Stimulated activated CD4-positive, alpha-beta T cell treated with anti-CD3 and anti-CD28 coated beads, Interleukin-4, amount 100 ng/mL, for 4 hours (primary cell): ENCODE data around the gene CSTF3.
A peak's percentile ranks its signal among the peaks of the same experiment; 100 is the strongest.
"Not testable (repeated sequence)": the region's sequence is repeated elsewhere in the genome, so short reads cannot be mapped to it uniquely, and the experiment has no call there.

Source experiments
- DNase-seq, 2 experiments: peaks; one replicate each; pipeline ENCODE4 v3.0.0-alpha.2; 2020

The CSTF3 gene

DNA sequence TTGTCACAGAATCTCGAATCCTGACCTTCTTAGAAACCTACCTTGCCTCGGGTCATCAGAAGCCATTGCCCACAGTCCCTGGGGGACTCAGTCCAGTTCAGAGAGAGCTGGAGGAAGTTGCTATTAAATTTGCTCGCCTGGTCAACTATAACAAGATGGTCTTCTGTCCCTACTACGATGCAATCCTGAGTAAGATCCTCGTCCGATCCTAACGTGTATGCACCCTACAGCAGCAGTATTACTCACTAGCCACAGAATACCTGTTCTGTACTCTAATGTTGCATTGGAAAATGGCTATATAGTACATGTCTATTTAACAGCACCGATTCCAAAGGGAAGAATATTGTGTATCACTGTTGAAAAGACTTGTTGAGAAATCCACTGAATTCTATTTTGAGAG, 88.8 kb downstream of the CSTF3 start:
- DNase-seq = no peak

DNA sequence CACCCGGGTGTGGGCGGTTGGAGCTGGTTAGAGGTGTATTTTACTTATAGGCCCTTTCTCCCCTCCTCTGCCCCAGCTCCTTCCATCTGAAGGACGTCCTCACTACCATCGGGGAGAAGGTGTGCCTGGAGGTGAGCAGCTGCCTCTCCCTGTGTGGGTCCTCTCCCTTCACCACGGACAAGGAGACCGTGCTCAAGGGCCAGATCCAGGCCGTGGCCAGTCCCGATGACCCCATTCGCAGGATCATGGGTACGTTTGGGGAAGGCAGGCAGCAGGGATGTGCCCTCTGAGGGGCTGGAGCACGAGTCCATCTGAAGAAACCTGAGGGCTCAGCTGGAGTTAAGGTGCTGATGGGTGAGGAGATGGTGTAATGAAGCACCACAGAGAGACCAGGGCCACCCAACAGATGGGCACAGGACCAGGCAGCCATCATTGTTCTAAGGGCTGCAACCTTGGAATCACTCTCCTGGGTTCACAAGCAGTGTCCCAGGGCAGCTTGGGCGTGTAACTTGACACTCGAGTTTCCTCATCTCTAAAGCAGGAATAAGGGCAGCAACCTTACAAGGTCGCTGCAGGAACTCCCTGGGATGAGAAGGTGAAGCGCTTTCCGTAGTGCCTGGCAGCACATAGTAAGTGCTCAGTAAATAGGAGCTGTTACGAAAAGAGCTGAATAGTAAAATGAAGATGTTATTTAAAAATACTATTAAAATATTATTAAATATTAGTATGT, 92.5 kb downstream of the CSTF3 start:
- DNase-seq = no peak

DNA sequence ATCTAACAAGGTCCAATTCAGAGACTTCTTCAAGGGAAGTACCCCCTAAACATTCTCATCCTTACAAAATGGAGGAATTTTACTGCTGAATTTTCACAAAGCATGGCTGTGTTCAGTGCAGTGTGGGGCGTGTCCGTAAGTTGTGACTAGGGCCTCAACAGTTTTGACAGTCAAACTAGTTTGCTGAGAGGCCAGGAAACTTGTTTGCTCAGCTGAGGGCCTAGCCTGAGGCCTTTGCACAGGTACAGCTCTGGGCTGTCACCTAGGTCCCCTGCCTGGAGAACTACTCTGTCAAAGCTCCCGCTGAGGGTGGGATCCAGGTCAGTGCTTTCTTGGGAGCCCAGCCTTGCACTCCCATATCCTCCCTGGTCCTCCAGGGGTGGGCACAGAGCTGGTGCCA, 94.0 kb downstream of the CSTF3 start:
- DNase-seq = no peak

DNA sequence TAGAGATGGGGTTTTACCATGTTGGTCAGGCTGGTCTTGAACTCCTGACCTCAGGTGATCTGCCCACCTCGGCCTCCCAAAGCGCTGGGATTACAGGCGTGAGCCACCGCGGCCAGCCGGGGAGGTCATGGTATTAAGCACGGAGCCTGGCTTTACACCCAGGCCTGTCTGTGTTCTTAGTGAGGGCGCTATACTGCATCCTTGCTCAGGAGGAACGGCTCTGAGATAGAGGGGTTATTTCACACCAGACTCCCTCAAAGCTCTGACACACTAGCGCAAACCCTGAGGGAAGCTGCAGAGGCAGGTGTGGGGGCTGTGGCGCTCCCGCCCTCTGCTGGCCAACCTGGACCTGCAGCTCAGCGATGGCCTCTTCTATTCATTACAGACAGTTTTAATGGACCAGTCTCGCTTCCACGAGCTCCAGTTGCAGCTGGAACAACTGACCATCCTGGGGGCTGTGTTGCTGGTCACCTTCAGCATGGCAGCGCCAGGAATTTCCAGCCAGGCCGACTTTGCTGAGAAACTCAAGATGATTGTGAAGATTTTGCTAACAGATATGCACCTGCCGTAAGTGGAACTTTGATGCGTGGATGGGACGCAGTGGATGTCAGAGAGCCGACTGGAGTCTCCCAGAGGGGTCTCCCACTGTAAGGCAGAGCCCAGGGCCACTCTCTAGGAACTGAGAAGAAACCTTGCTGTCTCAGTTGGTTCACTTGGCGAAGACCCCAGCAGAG, 95.7 kb downstream of the CSTF3 start:
- DNase-seq = peak; percentile 66 to 69

DNA sequence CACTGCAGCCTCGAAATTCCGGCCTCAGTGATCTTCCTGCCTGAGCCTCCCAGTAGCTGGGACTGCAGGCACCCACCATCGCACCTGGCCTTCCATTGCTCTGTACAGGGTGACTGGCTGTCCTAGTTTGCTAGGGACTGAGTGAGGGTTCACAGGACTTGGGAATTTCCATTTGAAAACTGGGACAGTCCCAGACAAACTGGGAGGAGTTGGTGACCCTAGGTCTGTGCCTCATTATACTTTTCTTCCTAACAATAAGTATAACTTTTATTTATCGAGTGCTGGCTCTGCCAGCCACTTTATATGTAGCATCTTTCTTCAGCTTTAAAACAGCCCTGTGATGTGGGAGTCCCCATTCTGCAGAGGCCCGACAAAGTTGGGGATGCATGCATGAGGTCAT, 96.4 kb downstream of the CSTF3 start:
- no peak for DNase-seq

DNA sequence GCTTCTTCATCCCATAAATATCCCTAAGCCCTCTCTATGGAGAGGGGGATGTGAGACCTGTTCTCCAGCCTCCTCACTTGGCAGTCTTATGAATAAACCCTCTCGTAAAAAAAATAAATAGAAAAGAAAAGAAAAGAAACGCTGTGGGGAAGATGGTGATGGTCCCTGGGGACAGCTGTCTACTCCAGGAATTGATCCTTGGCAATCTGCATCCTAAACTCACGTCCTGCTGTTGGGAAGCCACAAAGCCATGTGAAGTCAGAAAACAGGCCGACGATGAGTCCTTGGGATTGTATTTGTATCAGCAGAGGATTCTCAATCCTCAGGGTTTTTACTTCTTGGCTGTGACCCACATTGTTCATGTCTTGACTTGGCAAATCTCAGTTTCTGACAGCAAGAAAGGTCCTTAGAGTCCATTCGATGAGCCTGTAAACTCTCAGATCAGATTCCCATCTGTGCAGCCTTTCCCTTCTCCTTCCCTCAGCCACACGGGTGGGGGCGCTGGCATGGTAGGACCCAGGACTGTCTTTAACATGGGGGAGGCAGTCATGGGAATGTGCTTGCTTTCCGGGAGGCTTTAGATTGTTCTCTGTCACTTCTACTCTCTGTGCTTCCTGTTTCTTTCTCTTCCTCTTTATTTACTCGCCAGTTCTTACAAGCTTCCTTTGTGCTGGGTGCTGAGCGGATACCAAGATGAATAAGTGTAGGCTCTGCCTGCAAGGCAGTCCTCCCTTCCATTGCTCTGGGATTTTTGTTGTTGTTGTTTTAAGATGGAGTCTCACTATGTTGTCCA, 97.1 kb downstream of the CSTF3 start:
- DNase-seq = no peak

DNA sequence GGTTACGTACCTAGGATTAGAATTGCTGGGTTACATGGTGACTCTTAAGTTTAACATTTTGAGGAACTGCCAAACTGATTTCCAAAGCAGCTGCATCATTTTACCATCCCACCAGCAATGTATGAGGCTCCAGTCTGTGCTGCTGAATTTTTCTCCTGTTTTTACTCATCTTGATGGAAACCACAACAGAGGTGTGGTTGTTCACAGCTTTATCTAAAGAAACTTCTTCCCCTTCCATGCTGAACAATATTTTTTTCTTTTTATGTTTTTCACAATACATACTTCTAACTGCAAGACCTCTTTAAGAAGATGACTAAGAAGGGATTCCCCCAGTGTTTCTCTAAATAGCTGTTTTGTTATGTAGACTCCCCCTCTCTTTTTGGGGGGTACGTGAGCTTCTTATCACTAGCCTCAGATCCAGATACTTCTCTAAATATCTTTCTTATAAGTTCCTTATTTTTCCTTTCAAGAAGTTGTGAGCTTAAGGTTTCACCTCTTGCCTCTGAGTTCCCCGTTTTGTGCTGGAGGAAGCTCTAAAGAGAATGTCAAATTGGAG, 97.9 kb downstream of the CSTF3 start:
- DNase-seq = no peak

DNA sequence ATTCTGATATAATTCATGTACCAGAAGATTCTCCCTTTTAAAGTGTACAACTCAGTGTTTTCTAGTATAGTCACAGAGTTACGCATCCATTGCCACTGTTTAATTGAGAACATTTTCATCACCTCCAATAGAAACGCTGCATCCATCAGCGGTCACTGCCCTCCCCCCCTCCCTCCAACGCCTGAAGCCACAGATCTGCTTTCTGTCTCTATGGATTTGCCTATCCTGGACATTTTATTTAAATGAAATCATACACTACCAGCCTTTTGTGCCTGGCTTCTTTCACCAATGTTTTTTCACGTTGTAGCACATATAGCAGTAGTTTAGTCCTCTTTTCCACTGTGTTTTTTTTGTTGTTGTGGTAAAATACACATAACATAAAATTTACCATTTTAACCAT, 99.1 kb downstream of the CSTF3 start:
- no peak for DNase-seq

DNA sequence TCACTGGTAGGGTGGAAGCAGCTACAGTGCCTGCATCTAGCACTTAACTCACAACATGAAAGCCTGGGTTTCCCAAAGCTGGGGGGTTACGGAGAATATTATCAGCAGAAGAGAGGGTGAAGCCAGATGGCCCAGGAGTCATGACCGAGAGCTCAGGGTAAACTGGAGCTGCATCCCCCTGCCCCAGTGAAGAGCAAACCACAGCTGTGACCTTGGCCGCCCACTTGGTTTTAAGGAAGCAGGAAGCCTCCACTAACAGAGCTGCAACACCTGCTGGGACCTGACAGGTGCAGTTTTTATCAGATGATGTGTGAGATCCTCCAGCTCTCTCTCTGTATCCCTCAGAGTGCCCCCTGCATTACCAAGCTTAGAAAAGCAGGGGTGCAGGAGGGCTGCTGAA, 101.0 kb downstream of the CSTF3 start:
- DNase-seq = no peak

DNA sequence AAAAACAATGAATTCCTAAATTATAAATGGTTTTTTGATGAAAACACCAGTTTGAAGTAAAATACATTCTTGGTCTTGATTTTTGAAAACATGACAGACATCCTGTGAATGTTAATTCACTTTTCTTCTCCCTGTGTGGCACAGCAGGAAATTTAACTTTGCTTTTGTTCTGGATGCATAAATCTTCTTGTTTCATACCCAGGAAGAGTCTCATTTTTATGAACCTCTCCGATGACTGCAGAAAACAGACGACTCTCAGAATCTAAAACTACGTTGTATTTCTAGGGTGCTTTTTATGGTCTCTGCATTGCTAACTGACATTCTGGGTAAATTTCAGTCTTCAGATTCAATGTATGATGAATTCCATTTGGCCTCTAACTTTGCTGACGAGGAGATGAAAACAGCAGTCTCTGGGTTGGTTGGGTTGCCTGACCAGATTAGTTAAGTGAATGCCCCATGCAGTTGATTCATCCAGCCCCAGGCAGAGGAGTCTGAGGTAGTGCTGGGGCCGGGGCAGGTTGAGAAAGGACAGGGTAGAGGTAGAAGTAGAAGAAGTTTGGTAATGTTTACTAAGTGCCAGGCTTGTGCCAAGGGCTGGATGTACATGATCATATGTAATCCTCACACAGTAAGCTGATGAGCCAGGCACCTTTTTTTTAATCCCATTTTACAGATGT, 101.8 kb downstream of the CSTF3 start:
- DNase-seq = no peak

DNA sequence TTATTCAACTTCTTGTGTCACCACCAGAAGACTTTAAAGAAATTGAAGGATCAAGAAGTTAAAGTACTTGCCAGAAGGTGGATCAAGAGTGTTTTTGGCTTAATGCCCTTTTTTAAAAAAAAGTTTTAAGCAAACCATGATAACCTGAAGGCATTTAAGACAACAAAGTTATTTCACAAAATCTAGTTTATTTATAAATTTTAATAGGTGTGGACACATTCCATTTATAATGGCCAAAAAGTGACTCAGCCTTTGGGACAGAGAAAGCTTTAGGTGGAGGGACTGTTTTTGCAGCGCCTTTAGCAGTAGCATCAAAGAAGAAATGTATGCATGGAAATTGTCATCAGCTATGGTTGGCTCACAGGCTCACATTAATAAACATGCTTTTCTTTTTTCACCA, 104.0 kb downstream of the CSTF3 start:
- no peak for DNase-seq

DNA sequence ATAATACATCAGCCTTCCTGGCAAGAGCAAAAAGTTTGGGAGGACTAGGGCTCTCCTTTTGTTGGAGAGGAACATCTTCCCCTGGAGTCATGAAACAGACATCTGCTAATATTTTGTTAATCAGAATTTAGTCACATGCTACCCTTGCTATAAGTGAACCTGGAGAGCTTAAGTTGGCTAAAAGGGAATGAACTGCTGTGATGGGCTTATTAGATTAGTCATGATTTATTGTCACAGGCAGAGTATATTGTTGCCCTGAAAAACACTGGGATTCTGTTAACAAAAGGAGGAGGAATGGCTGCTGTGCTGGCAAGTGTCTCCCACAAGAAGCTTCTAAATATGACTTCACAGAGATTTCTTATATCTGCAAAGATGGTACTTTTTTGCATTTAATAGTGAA, 105.9 kb downstream of the CSTF3 start:
- DNase-seq = no peak

DNA sequence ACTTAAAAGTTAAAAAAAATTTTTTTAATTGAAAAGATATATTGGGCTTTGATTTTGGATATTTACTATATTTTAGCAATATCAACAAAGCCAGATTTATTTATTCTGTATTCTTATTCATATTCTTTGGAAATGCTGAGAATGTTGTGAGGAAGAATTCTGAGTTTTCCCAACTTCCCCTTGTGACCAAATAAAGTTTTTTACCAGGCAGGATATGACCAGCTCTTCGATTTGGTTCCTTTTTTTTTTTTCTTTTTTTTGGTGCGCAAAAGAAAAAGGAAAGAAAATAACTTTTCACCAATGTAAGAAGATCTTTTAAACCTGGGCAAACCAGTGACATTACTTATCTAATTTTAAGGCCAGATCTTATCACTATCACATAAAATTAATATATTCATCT, 109.0 kb downstream of the CSTF3 start:
- no peak for DNase-seq

DNA sequence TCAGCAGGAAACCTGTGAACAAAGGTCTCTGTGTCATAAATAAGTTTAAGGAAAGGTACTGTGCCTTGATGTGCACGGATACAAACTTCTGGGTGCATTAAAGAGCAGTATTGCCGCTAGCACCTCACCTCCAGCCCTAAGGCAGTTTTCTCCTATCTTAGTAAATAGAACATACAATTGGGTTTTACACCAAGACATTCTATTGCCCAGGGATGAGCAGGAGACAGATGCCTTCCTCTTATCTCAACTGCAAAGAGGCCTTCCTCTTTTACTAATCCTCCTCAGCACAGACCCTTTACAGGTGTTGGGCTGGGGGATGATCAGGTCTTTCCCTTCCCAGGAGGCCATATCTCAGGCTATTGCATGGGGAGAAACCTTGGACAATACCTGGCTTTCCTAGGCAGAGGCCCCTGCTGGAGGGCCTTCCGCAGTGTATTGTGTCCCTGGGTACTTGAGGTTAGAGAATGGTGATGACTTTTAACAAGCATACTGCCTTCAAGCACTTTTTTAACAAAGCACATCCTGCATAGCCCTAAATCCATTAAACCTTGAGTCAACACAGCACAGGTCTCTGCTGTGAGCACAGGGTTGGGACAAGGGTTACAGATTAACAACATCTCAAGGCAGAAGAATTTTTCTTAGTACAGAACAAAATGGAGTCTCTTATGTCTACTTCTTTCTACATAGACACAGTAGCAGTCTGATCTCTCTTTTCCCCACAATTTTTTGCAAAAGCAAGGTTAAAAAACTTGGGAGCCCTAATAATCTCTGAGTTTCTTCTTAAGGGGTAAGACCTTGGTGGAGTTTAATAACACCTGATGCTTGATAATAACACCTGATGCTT, 111.5 kb downstream of the CSTF3 start:
- DNase-seq = not testable (repeated sequence)

DNA sequence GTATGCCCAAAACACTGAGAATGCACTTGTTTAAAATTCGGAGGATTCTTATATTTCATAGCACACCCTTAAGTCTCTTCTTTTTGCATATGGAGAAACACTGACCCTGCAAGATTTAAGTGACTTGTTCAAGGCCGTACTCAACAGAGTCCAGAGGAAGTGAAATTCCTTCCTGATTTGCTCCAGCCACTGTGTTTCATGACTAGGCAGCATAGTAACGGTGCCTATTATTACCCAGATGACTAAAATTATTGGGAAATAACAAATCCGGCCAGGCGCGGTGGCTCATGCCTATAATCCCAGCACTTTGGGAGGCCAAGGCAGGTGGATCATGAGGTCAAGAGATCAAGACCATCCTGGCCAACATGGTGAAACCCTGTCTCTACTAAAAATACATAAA, 112.6 kb downstream of the CSTF3 start:
- DNase-seq = not testable (repeated sequence)

DNA sequence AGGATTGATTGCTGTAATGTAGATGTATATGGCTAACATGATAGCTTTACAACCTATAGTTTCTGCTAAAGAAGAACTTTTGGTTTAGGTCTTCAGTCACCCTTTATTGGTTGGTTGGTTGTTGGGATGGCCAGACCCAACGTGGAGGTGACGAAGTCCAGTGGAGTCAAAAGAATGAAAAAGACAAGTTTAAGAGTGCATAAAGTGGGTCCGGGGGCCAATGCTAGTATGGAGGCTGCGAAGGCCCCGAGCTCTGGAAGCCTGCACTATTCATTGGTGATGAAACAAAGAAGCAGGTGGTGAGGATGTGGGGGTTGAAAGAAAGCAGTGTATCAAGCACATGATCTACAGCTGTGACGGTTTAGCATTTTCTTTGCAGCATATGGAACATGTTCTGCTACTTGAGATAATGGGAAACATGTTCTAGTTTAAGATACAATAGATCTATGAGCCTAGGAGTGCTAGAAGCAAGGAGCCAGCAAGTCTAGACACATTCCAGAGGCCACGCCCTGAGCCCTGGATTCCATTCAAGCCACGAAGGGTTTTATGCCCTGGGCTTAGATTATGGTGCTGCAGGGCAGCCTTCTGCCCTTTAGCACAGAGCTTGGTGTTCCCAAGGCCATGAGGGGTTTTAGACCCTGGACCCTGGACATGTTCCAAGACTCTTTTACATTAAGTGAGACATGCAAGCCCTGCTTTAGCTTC, 115.6 kb downstream of the CSTF3 start:
- no peak for DNase-seq

DNA sequence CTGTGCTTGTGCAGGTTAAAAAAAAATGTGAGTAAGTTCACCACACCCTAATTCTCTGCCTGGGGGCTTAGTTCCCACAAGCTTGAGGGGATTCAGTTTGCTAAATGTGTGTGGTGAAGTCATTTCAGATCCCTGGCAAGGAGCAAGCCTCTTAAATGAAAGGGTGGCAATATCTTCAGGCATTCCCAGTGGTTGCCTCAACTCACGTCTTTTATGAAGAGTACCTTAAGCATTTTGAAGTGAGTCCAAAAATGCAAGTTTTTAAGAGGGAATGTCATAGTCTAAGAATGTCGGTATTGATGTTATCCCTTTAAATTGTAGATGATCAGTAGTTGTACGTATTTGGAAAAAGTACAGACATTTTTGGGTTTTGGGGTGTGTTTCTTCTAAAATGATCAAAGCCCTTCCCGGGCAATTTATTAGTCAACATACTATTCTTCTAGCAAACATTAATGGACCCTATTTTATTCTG, 117.0 kb downstream of the CSTF3 start:
- no peak for DNase-seq

DNA sequence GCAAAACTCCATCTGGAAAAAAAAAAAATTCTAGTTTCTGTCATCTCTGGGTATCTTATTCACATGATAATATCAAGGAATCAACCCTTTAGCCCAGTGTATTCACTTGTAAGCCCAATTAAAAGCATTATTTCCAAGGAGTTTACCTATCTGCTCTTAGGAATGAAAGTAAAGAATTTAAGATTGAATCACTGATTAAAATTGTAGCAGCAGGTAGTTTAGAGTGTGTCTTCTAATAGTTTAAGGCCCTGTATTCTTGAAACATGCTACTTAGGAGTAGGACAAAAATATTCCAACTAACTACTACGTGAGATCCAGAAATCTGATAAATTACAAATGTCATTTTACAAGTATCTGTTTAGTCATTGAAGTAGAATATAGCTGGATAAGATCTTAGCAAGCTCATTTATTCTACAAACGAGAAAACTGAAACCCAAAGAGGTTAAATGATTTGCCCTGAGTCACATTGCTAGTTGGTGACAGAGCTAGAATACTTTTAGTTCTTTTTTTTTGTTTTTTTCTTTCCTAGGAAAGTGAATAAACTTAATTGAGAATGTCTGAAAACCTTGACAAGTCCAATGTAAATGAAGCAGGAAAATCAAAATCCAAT, 118.0 kb downstream of the CSTF3 start:
- DNase-seq = no peak

DNA sequence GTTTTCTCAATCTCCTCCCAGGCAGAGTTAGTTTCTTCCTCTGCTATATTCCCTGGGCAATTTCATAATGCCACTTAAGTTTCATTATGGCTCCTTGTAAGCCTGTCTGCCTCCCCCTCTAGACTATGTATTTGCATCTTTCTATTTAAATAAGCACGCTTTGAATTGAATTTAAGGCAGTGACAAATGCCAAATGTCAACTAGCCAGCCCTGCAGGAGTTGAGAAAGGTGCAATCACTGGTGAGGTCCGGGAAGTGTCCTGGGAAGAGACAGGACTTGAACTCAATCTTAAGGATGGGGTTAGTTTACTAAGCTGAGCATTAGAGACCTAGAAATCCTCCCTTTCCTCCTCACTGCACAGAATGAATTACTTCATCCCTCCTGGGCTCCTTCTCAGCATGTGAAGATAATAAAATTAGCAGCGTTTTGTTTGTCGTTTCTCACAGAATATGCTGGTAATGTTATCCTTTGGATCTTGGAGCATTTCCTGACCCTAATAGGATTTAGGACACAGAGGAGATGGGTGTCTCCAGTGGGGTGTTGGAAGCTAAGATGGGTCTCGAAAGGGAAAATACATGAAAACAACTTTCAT, 120.3 kb downstream of the CSTF3 start:
- no peak for DNase-seq
